GM12874 (cell line): Measurements from ENCODE around the gene PARD3.

Source experiments
- CTCF ChIP-seq: IDR thresholded peaks from 2 replicates; pipeline ENCODE4 v1.5.1; 2011; ENCODE audit warnings: low read depth, mild to moderate bottlenecking, control low read depth, low read length, moderate library complexity; ENCODE audit not compliant: insufficient read depth

PARD3 gene

GRCh38 chr10:34247560-34247959, 567.5 kb downstream of the PARD3 start:
- no peak for TF ChIP-seq CTCF

- no peak for TF ChIP-seq CTCF
These were observed 570.2 kb downstream of the PARD3 start for GRCh38 chr10:34244756-34245484.

- no peak for TF ChIP-seq CTCF
These were observed 573.7 kb downstream of the PARD3 start for GRCh38 chr10:34241226-34242000.

GRCh38 chr10:34240039-34240438, 575.1 kb downstream of the PARD3 start:
- TF ChIP-seq CTCF = no peak

- no peak for TF ChIP-seq CTCF
These were observed 577.1 kb downstream of the PARD3 start for GRCh38 chr10:34237898-34238455.

GRCh38 chr10:34236931-34237330, 578.2 kb downstream of the PARD3 start:
- TF ChIP-seq CTCF = no peak

GRCh38 chr10:34235164-34235832, 579.8 kb downstream of the PARD3 start:
- no peak for TF ChIP-seq CTCF
